ENCODE data around the gene PRR9. TPM values are rescaled to one million over a fixed set of nuclear protein-coding genes. Genes with fewer than 3 reads are reported as not detected.
"Not testable (repeated sequence)": the region's sequence is repeated elsewhere in the genome, so short reads cannot be mapped to it uniquely, and the experiment has no call there.

Gene PRR9
- not detected for total RNA-seq

DNA sequence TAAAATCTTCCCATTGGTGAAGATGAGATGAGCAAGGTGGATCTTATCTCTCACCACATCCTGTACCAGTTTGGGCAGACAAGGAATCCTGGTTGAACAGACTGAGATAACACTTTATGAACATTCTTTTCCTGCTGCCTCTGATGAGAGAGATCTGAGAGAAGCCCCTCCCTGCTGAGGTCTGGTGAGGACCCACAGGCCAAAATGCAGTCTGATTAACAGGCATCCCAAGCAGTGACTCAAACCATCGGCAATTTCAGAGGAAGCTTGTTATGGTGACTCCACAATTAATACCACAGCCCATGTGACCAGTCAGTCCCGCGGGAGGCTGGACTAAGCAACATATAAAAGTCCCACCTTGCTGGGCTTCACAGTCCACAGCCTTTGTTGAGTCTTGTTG lies at the start of gene PRR9:
Gene PRR9 (plus strand): TSS at position 373 of the 400 bp plus-strand sequence. CDS start 561 bp downstream, outside the sequence.
- Mint-ChIP-seq H3K27me3 (peaks cover 8% of the 10 kb centered on the region), H3K4me3 (no peak within 1 kb of the TSS), H3K4me1 (no peaks in the 10 kb centered on the region), H3K27ac (no peak within 1 kb of the TSS), H3K9me3 (no peaks in the 10 kb centered on the region), H3K36me3 (ENCODE audit: low read depth) (no peaks in the 10 kb centered on the region)
- no peak for ATAC-seq (replicated peaks)

- no peak overlapping the region for H3K4me3 Mint-ChIP-seq
- H3K27me3 Mint-ChIP-seq = peaks cover 38% of the 10 kb centered on the region
- no peak overlapping the region for H3K27ac Mint-ChIP-seq
- no peaks in the 10 kb centered on the region for H3K4me1 Mint-ChIP-seq
- no peak for ATAC-seq (replicated peaks)
- H3K36me3 Mint-ChIP-seq (ENCODE audit: low read depth) = no peaks in the 10 kb centered on the region
- H3K9me3 Mint-ChIP-seq = no peaks in the 10 kb centered on the region
These were observed 48.7 kb upstream of the PRR9 start for GRCh38 chr1:153168686-153169085.

GRCh38 chr1:153174624-153175023 lies 42.8 kb upstream of the PRR9 start:
- no peaks in the 10 kb centered on the region for H3K9me3 Mint-ChIP-seq
- no peak for ATAC-seq (replicated peaks)
- no peak overlapping the region for H3K4me3 Mint-ChIP-seq
- H3K4me1 Mint-ChIP-seq = no peaks in the 10 kb centered on the region
- no peaks in the 10 kb centered on the region for H3K36me3 Mint-ChIP-seq (ENCODE audit: low read depth)
- peaks cover 35% of the 10 kb centered on the region for H3K27me3 Mint-ChIP-seq
- H3K27ac Mint-ChIP-seq = no peak overlapping the region

GRCh38 chr1:153178922-153179321 lies 38.5 kb upstream of the PRR9 start:
- no peak overlapping the region for H3K27ac Mint-ChIP-seq
- H3K27me3 Mint-ChIP-seq = peaks cover 26% of the 10 kb centered on the region
- no peaks in the 10 kb centered on the region for H3K4me1 Mint-ChIP-seq
- no peak overlapping the region for H3K4me3 Mint-ChIP-seq
- no peak for ATAC-seq (replicated peaks)
- no peaks in the 10 kb centered on the region for H3K9me3 Mint-ChIP-seq
- no peaks in the 10 kb centered on the region for H3K36me3 Mint-ChIP-seq (ENCODE audit: low read depth)

- Mint-ChIP-seq H3K27me3 (peaks cover 19% of the 10 kb centered on the region), H3K36me3 (ENCODE audit: low read depth) (no peaks in the 10 kb centered on the region), H3K4me3 (no peak overlapping the region), H3K9me3 (peaks cover 2% of the 10 kb centered on the region), H3K4me1 (no peaks in the 10 kb centered on the region), H3K27ac (no peak overlapping the region)
- ATAC-seq (replicated peaks) = no peak
These were observed 36.8 kb upstream of the PRR9 start for GRCh38 chr1:153180556-153180955.

DNA sequence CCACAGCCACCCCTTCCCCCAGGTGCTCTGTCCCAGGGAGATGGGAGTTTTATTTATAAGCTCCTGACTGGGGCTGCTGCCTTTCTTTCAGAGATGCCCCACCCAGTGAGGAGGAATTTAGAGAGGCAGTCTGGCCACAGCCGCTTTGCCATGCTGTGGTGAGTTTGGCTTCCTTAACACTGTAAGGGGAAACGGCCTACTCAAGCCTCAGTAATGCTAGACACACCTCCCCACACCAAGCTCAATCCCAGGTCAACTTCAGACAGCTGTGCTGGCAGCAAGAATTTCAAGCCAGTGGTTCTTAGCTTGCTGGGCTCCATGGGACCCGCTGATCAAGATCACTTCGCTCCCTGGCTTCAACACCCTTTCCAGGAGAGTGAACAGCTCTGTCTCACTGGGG lies 29.1 kb upstream of the PRR9 start:
- not testable (repeated sequence) for H3K4me1 Mint-ChIP-seq; H3K36me3 Mint-ChIP-seq (ENCODE audit: low read depth); H3K27ac Mint-ChIP-seq; ATAC-seq (replicated peaks); H3K4me3 Mint-ChIP-seq
- Mint-ChIP-seq H3K27me3 (peaks cover 46% of the 10 kb centered on the region), H3K9me3 (peaks cover 15% of the 10 kb centered on the region)

GRCh38 chr1:153190373-153190772 lies 27.0 kb upstream of the PRR9 start:
- Mint-ChIP-seq H3K36me3 (ENCODE audit: low read depth) (no peaks in the 10 kb centered on the region), H3K27me3 (peaks cover 55% of the 10 kb centered on the region), H3K4me3 (no peak overlapping the region), H3K9me3 (peaks cover 14% of the 10 kb centered on the region), H3K4me1 (no peaks in the 10 kb centered on the region), H3K27ac (no peak overlapping the region)
- ATAC-seq (replicated peaks) = no peak

GRCh38 chr1:153192697-153193096 lies 24.7 kb upstream of the PRR9 start:
- ATAC-seq (replicated peaks) = no peak
- H3K9me3 Mint-ChIP-seq = no peaks in the 10 kb centered on the region
- H3K27me3 Mint-ChIP-seq = peaks cover 42% of the 10 kb centered on the region
- H3K4me1 Mint-ChIP-seq = no peaks in the 10 kb centered on the region
- no peak overlapping the region for H3K27ac Mint-ChIP-seq
- no peaks in the 10 kb centered on the region for H3K36me3 Mint-ChIP-seq (ENCODE audit: low read depth)
- H3K4me3 Mint-ChIP-seq = no peak overlapping the region

GRCh38 chr1:153194331-153195050 lies 22.9 kb upstream of the PRR9 start:
- Mint-ChIP-seq H3K27ac (no peak overlapping the region), H3K36me3 (ENCODE audit: low read depth) (no peaks in the 10 kb centered on the region), H3K9me3 (no peaks in the 10 kb centered on the region), H3K27me3 (peaks cover 50% of the 10 kb centered on the region), H3K4me3 (no peak overlapping the region), H3K4me1 (no peaks in the 10 kb centered on the region)
- no peak for ATAC-seq (replicated peaks)

- ATAC-seq (replicated peaks) = no peak
- Mint-ChIP-seq H3K36me3 (ENCODE audit: low read depth) (no peaks in the 10 kb centered on the region), H3K27ac (no peak overlapping the region), H3K9me3 (no peaks in the 10 kb centered on the region), H3K4me3 (no peak overlapping the region), H3K27me3 (peaks cover 51% of the 10 kb centered on the region), H3K4me1 (no peaks in the 10 kb centered on the region)
These were observed 22.2 kb upstream of the PRR9 start for GRCh38 chr1:153195216-153195615.

DNA sequence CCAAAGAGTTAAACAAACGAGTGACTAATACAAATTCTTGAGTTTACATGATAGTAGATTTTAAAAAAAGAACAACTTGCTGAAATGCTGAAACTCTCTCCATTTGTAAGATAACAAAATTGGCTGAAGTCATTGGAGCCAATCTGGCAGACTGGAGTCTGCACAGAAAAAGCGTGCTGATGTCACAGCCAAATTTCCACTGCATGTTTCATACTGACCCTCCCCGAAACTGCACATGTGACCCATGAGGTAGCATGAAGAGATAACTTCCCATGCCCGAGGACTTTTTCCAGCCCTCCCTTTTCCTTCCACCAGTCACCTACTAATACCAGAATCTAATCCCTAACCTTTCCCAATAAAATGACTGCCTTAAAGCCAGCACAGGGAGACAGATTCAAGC lies 15.4 kb upstream of the PRR9 start:
- Mint-ChIP-seq H3K4me1 (no peaks in the 10 kb centered on the region), H3K36me3 (ENCODE audit: low read depth) (no peaks in the 10 kb centered on the region), H3K9me3 (no peaks in the 10 kb centered on the region), H3K4me3 (no peak overlapping the region), H3K27ac (no peak overlapping the region), H3K27me3 (peaks cover 45% of the 10 kb centered on the region)
- ATAC-seq (replicated peaks) = no peak

DNA sequence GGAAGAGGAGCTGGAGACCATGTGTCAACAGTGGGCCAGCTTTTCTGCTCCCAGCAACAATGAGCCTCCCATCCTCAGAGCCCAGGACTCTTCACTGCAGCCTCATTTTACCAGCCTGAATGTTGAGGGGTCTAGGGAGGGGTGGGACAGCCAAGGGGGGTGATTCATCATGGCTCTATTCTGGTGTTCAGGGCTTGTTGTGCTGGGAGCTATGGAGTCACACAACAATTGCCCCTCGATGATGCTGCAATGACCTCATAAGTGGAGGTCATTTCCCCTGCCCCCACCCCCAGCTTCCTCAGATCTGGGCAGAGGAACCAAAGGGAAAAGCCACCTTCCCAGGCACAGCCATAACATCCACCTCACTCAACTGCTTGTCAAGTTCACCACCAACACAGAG lies 14.3 kb upstream of the PRR9 start, which contains the start of gene LELP1:
Gene LELP1 (plus strand): TSS at position 301 of the 400 bp plus-strand sequence. CDS start 1,278 bp downstream, outside the sequence.
- Mint-ChIP-seq H3K27me3 (peaks cover 43% of the 10 kb centered on the region), H3K27ac (no peak within 1 kb of the TSS), H3K36me3 (ENCODE audit: low read depth) (no peaks in the 10 kb centered on the region), H3K9me3 (no peaks in the 10 kb centered on the region), H3K4me3 (no peak within 1 kb of the TSS), H3K4me1 (no peaks in the 10 kb centered on the region)
- ATAC-seq (replicated peaks) = no peak

GRCh38 chr1:153206631-153207030 lies 10.8 kb upstream of the PRR9 start:
- H3K4me3 Mint-ChIP-seq = no peak overlapping the region
- no peaks in the 10 kb centered on the region for H3K36me3 Mint-ChIP-seq (ENCODE audit: low read depth)
- no peak for ATAC-seq (replicated peaks)
- no peaks in the 10 kb centered on the region for H3K9me3 Mint-ChIP-seq
- H3K27ac Mint-ChIP-seq = no peak overlapping the region
- H3K4me1 Mint-ChIP-seq = no peaks in the 10 kb centered on the region
- H3K27me3 Mint-ChIP-seq = peaks cover 39% of the 10 kb centered on the region

DNA sequence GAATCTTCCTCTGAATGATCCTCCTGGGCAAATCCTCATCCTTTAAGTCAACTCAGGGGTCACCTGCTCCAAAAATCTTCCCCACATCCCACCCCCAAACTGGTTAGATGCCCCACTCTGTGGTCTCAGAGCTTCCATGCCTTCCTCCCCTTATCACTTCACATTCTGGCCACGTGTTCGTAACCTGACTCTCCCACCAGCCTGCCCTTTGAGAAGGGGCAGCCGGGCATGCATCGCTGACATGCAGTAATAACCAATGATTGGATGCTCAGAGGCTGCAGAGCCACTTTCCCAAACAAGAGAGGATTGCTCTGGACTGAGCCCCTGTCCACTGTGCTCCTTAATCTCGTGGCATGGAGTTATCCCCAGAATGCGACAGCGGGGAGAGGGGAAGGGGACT lies 7.2 kb upstream of the PRR9 start:
- no peak overlapping the region for H3K4me3 Mint-ChIP-seq
- no peaks in the 10 kb centered on the region for H3K4me1 Mint-ChIP-seq
- no peak for ATAC-seq (replicated peaks)
- no peaks in the 10 kb centered on the region for H3K9me3 Mint-ChIP-seq
- H3K27ac Mint-ChIP-seq = no peak overlapping the region
- H3K27me3 Mint-ChIP-seq = peaks cover 28% of the 10 kb centered on the region
- H3K36me3 Mint-ChIP-seq (ENCODE audit: low read depth) = no peaks in the 10 kb centered on the region

DNA sequence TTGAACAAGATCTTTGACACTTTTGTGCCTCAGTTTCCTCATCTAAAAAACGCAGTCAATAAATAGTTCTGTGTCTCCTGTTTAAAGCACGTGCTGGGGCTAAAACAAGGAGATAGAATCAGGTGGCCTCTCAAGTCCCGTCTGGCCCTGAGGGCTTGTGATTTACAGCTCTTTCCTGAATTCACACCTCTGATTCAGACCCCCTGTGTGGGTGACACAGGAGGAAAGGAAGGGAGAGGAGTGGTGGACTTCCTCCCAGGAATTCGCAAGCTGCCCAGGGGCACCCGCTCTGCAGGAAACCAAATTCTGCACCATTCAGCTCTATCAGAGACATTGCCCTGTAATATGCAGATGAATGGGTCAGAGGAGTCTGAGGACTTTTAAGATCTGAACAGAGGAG lies 5.2 kb upstream of the PRR9 start:
- ATAC-seq (replicated peaks) = no peak
- no peak overlapping the region for H3K27ac Mint-ChIP-seq
- no peaks in the 10 kb centered on the region for H3K9me3 Mint-ChIP-seq
- peaks cover 21% of the 10 kb centered on the region for H3K27me3 Mint-ChIP-seq
- no peaks in the 10 kb centered on the region for H3K36me3 Mint-ChIP-seq (ENCODE audit: low read depth)
- no peaks in the 10 kb centered on the region for H3K4me1 Mint-ChIP-seq
- no peak overlapping the region for H3K4me3 Mint-ChIP-seq

- no peak for ATAC-seq (replicated peaks)
- Mint-ChIP-seq H3K27ac (no peak overlapping the region), H3K4me1 (no peaks in the 10 kb centered on the region), H3K27me3 (peaks cover 18% of the 10 kb centered on the region), H3K36me3 (ENCODE audit: low read depth) (no peaks in the 10 kb centered on the region), H3K4me3 (no peak overlapping the region), H3K9me3 (no peaks in the 10 kb centered on the region)
These were observed 3.9 kb upstream of the PRR9 start for GRCh38 chr1:153213519-153213918.

Data from activated T-helper 17 cell treated with anti-CD3 and anti-CD28 coated beads, Interleukin-2, amount 50 U/mL, for 72 hours (primary cell).